Chondrocyte (in vitro differentiated cells): Measurements from ENCODE around the gene LHFPL4. TPM values are rescaled to one million over a fixed set of nuclear protein-coding genes. Genes with fewer than 3 reads are reported as not detected.

ENCODE experiments used
- DNase-seq: peaks from one replicate; pipeline ENCODE4 v3.0.0; 2021; ENCODE audit warnings: mixed read lengths, low spot score
- H3K27ac Mint-ChIP-seq: one replicate; pipeline ENCODE4 v1.8.0; 2021; ENCODE audit warnings: mild to moderate bottlenecking, moderate library complexity, mixed read lengths; ENCODE audit not compliant: unreplicated experiment
- H3K27me3 Mint-ChIP-seq: 2 replicates; pipeline ENCODE4 v1.8.0; 2021; ENCODE audit warnings: low read depth, mixed read lengths
- H3K36me3 Mint-ChIP-seq: 2 replicates; pipeline ENCODE4 v1.8.0; 2021; ENCODE audit warnings: low read depth, mixed read lengths
- H3K4me1 Mint-ChIP-seq: 2 replicates; pipeline ENCODE4 v1.8.0; 2021; ENCODE audit warnings: low read depth, mild to moderate bottlenecking, mixed read lengths
- H3K4me3 Mint-ChIP-seq: one replicate; pipeline ENCODE4 v1.8.0; 2021; ENCODE audit warnings: mild to moderate bottlenecking, moderate library complexity, mixed read lengths; ENCODE audit not compliant: unreplicated experiment
- H3K9me3 Mint-ChIP-seq: 2 replicates; pipeline ENCODE4 v1.8.0; 2021; ENCODE audit warnings: low read depth, mixed read lengths
- CTCF ChIP-seq: fragments of 200-600 bp; sonication (generic); IDR thresholded peaks from 2 replicates; pipeline ENCODE4 v1.5.0; 2021; ENCODE audit warnings: antibody characterized with exemption, mild to moderate bottlenecking, moderate library complexity
- total RNA-seq: library from RNA; stranded (reverse); gene quantifications from 3 replicates; pipeline ENCODE4 v1.2.1, GENCODE V29; 2021

The LHFPL4 gene
- total RNA-seq, 1 donor from 2014 or later, result not detected

- Mint-ChIP-seq H3K4me1 (no peaks in the 10 kb centered on the region), H3K27ac (no peak overlapping the region), H3K4me3 (no peak overlapping the region), H3K9me3 (no peaks in the 10 kb centered on the region), H3K27me3 (peaks cover 21% of the 10 kb centered on the region), H3K36me3 (no peaks in the 10 kb centered on the region)
- TF ChIP-seq CTCF, result no peak
- no peak for DNase-seq
Measured at GRCh38 chr3:9536212-9536611, 17.4 kb downstream of the LHFPL4 start.

GRCh38 chr3:9534429-9534828 lies 19.2 kb downstream of the LHFPL4 start:
- no peaks in the 10 kb centered on the region for H3K36me3 Mint-ChIP-seq

GRCh38 chr3:9525078-9525477 lies 28.5 kb downstream of the LHFPL4 start:
- peaks cover 9% of the 10 kb centered on the region for H3K9me3 Mint-ChIP-seq
- no peaks in the 10 kb centered on the region for H3K4me1 Mint-ChIP-seq
- no peak for DNase-seq
- no peak overlapping the region for H3K4me3 Mint-ChIP-seq
- no peaks in the 10 kb centered on the region for H3K36me3 Mint-ChIP-seq
- no peak overlapping the region for H3K27ac Mint-ChIP-seq
- H3K27me3 Mint-ChIP-seq, result peaks cover 37% of the 10 kb centered on the region
- no peak for TF ChIP-seq CTCF

More at GRCh38 chr3:9534429-9534828, 19.2 kb downstream of the LHFPL4 start:
- Mint-ChIP-seq H3K27ac (no peak overlapping the region), H3K4me1 (no peaks in the 10 kb centered on the region), H3K4me3 (no peak overlapping the region), H3K9me3 (no peaks in the 10 kb centered on the region), H3K27me3 (peaks cover 26% of the 10 kb centered on the region)
- TF ChIP-seq CTCF, result no peak
- DNase-seq, result no peak

GRCh38 chr3:9514956-9515355 lies 38.7 kb downstream of the LHFPL4 start:
- Mint-ChIP-seq H3K4me1 (no peaks in the 10 kb centered on the region), H3K27ac (no peak overlapping the region), H3K36me3 (no peaks in the 10 kb centered on the region), H3K4me3 (no peak overlapping the region), H3K9me3 (peaks cover 2% of the 10 kb centered on the region), H3K27me3 (peaks cover 25% of the 10 kb centered on the region)
- no peak for TF ChIP-seq CTCF
- no peak for DNase-seq

GRCh38 chr3:9514306-9514705 lies 39.3 kb downstream of the LHFPL4 start:
- peaks cover 27% of the 10 kb centered on the region for H3K27me3 Mint-ChIP-seq
- H3K9me3 Mint-ChIP-seq, result peaks cover 2% of the 10 kb centered on the region
- H3K36me3 Mint-ChIP-seq, result no peaks in the 10 kb centered on the region
- no peak overlapping the region for H3K4me3 Mint-ChIP-seq
- no peak for TF ChIP-seq CTCF
- H3K27ac Mint-ChIP-seq, result no peak overlapping the region
- no peaks in the 10 kb centered on the region for H3K4me1 Mint-ChIP-seq
- DNase-seq, result no peak
